CD4-positive, CD25-positive, alpha-beta regulatory T cell (primary cell): ENCODE measurements around the gene KIAA1217. TPM values are rescaled to one million over a fixed set of nuclear protein-coding genes. Genes with fewer than 3 reads are reported as not detected.

Source experiments
- ATAC-seq, 2 donors: fragments of 150-1000 bp; cut with Tn5 transposase; one replicate each; pipeline ENCODE4 v1.10.0; 2021; ENCODE audit warnings: low read depth in 2 of 2, moderate number of reproducible peaks in 2 of 2, moderate library complexity in 1 of 2
- DNase-seq, 3 donors: peaks; one replicate each; pipeline versions ENCODE4 v3.0.0 to v3.0.0-alpha.2; 2012 to 2022; ENCODE audit warnings: mixed read lengths in 1 of 3
- H3K27ac ChIP-seq: one replicate; pipeline ENCODE4 v1.7.0; 2013; ENCODE audit warnings: mild to moderate bottlenecking, low read length; ENCODE audit not compliant: insufficient read depth, poor library complexity, severe bottlenecking
- H3K27me3 ChIP-seq: one replicate; pipeline ENCODE4 v1.7.0; 2013; ENCODE audit warnings: low read length; ENCODE audit not compliant: control insufficient read depth, insufficient read depth
- H3K36me3 ChIP-seq: one replicate; pipeline ENCODE4 v1.7.0; 2013; ENCODE audit warnings: mild to moderate bottlenecking, low read length, moderate library complexity; ENCODE audit not compliant: control insufficient read depth, insufficient read depth
- H3K4me1 ChIP-seq: 2 replicates; pipeline ENCODE4 v1.7.0; 2013; ENCODE audit warnings: mild to moderate bottlenecking, low read length; ENCODE audit not compliant: insufficient read depth, control insufficient read depth, poor library complexity, severe bottlenecking
- H3K4me3 ChIP-seq: one replicate; pipeline ENCODE4 v1.7.0; 2013; ENCODE audit warnings: low read depth, mild to moderate bottlenecking, low read length, moderate library complexity
- H3K9me3 ChIP-seq, 2 experiments: 1 replicate in 1 of 2; 2 replicates in 1 of 2; pipeline ENCODE4 v1.7.0; 2013; ENCODE audit warnings: low read length in 2 of 2, mild to moderate bottlenecking in 1 of 2, moderate library complexity in 1 of 2; ENCODE audit not compliant: control insufficient read depth in 2 of 2
- H3K27ac Mint-ChIP-seq, 3 donors: one replicate each; pipeline ENCODE4 v1.8.0; 2020 to 2022; ENCODE audit warnings: mild to moderate bottlenecking in 3 of 3, mixed read lengths in 3 of 3, moderate library complexity in 2 of 3
- H3K27me3 Mint-ChIP-seq: one replicate; pipeline ENCODE4 v1.8.0; 2022; ENCODE audit warnings: mild to moderate bottlenecking, mixed read lengths
- H3K36me3 Mint-ChIP-seq: one replicate; pipeline ENCODE4 v1.8.0; 2020; ENCODE audit warnings: mixed read lengths
- H3K4me1 Mint-ChIP-seq, 4 donors: one replicate each; pipeline ENCODE4 v1.8.0; 2020 to 2022; ENCODE audit warnings: mixed read lengths in 4 of 4, mild to moderate bottlenecking in 1 of 4
- H3K4me3 Mint-ChIP-seq, 4 donors: one replicate each; pipeline ENCODE4 v1.8.0; 2020 to 2022; ENCODE audit warnings: mild to moderate bottlenecking in 4 of 4, mixed read lengths in 4 of 4, moderate library complexity in 3 of 4
- H3K9me3 Mint-ChIP-seq, 7 donors: one replicate each; pipeline ENCODE4 v1.8.0; 2020 to 2022; ENCODE audit warnings: mixed read lengths in 7 of 7, mild to moderate bottlenecking in 3 of 7, moderate library complexity in 2 of 7
- polyA plus RNA-seq, 4 donors: library from polyadenylated mRNA; unstranded; fragments of 300-500 nt; fragmentation: Illumina TruSeq; gene quantifications; one replicate each; pipeline ENCODE4 v1.2.3, GENCODE V29; 2021
- total RNA-seq: library from RNA; stranded (reverse); gene quantifications from one replicate; pipeline ENCODE4 v1.2.3, GENCODE V29; 2022

Gene KIAA1217
- total and polyA plus RNA-seq, 5 donors from 2014 or later: 0.10 TPM; not detected in 4

GRCh38 chr10:24462889-24463552 is 254.1 kb downstream of the KIAA1217 start:
- peaks cover 0 to 3% (median 0%) of the 10 kb centered on the region in 7 donors for H3K9me3 Mint-ChIP-seq
- no peaks in the 10 kb centered on the region for H3K36me3 ChIP-seq
- H3K4me1 Mint-ChIP-seq: peaks cover 0 to 11% (median 2%) of the 10 kb centered on the region in 4 donors
- ATAC-seq (no peak), DNase-seq (no peak)
- no peaks in the 10 kb centered on the region for H3K36me3 Mint-ChIP-seq
- H3K27ac Mint-ChIP-seq: no peak overlapping the region
- H3K27ac ChIP-seq: no peak overlapping the region
- H3K27me3 ChIP-seq: no peaks in the 10 kb centered on the region
- H3K9me3 ChIP-seq: no peaks in the 10 kb centered on the region
- H3K4me1 ChIP-seq: no peaks in the 10 kb centered on the region
- H3K27me3 Mint-ChIP-seq: peaks cover 4% of the 10 kb centered on the region
- H3K4me3 Mint-ChIP-seq: no peak overlapping the region
- no peak overlapping the region for H3K4me3 ChIP-seq

DNA sequence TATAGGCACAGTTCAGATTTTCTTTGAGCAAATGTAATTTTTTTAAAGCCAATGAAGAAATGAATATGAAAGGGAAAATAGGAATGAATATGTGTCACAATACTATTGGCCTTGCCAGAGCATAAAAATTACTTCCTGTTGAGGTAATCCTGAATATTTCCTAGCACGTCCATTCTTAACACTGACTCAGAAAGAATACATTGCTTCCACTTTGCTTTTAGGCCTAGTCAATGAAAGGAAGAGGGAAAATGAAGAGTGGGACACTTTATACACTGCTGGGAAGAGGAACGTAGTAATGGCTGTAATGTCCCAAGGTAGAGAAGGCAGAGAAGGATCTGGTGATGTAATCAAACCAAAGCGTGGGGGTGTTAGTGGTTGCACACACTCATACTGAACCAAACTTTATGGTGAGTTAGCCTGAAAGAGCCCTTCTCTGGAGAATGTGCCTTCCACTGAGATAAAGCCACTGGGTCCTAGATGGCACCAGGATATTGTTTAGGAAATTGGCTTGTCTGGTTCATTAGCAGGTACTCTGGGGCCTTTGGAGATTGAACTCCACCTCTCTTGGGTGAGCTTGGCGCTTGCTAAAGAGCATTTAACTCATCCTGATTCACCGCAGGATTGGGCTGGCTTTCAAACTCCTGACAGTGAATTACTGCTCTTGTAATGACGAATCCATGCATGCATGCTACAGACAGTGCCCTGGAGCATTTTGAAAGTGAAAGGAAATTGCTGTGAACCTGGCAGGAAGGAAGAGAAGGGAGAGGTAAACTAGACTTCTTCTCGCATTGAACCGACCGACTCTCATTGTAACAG is 254.9 kb downstream of the KIAA1217 start:
- H3K27me3 ChIP-seq: no peaks in the 10 kb centered on the region
- Mint-ChIP-seq H3K4me3 (peak overlapping the region in 1 of 4 donors; percentile 11), H3K4me1 (peaks cover 0 to 11% (median 2%) of the 10 kb centered on the region in 4 donors), H3K27ac (peak overlapping the region in 1 of 3 donors; percentile 22), H3K36me3 (no peaks in the 10 kb centered on the region), H3K27me3 (peaks cover 4% of the 10 kb centered on the region), H3K9me3 (peaks cover 0 to 3% (median 0%) of the 10 kb centered on the region in 7 donors)
- no peak overlapping the region for H3K27ac ChIP-seq
- peak overlapping the region; percentile 37 for H3K4me3 ChIP-seq
- ATAC-seq (no peak), DNase-seq (peak in 1 of 3 donors; percentile 41)
- H3K4me1 ChIP-seq: no peaks in the 10 kb centered on the region
- no peaks in the 10 kb centered on the region for H3K36me3 ChIP-seq
- no peaks in the 10 kb centered on the region for H3K9me3 ChIP-seq

- Mint-ChIP-seq H3K4me3 (peak overlapping the region in 1 of 4 donors; percentile 40), H3K36me3 (no peaks in the 10 kb centered on the region), H3K27me3 (peaks cover 4% of the 10 kb centered on the region), H3K27ac (no peak overlapping the region), H3K4me1 (peaks cover 0 to 11% (median 2%) of the 10 kb centered on the region in 4 donors), H3K9me3 (peaks cover 0 to 3% (median 0%) of the 10 kb centered on the region in 7 donors)
- H3K4me3 ChIP-seq: no peak overlapping the region
- H3K36me3 ChIP-seq: no peaks in the 10 kb centered on the region
- H3K9me3 ChIP-seq: no peaks in the 10 kb centered on the region
- no peak overlapping the region for H3K27ac ChIP-seq
- no peaks in the 10 kb centered on the region for H3K27me3 ChIP-seq
- ATAC-seq: no peak
- no peak for DNase-seq
- H3K4me1 ChIP-seq: no peaks in the 10 kb centered on the region
These were observed 256.4 kb downstream of the KIAA1217 start for GRCh38 chr10:24465124-24465874.

DNA sequence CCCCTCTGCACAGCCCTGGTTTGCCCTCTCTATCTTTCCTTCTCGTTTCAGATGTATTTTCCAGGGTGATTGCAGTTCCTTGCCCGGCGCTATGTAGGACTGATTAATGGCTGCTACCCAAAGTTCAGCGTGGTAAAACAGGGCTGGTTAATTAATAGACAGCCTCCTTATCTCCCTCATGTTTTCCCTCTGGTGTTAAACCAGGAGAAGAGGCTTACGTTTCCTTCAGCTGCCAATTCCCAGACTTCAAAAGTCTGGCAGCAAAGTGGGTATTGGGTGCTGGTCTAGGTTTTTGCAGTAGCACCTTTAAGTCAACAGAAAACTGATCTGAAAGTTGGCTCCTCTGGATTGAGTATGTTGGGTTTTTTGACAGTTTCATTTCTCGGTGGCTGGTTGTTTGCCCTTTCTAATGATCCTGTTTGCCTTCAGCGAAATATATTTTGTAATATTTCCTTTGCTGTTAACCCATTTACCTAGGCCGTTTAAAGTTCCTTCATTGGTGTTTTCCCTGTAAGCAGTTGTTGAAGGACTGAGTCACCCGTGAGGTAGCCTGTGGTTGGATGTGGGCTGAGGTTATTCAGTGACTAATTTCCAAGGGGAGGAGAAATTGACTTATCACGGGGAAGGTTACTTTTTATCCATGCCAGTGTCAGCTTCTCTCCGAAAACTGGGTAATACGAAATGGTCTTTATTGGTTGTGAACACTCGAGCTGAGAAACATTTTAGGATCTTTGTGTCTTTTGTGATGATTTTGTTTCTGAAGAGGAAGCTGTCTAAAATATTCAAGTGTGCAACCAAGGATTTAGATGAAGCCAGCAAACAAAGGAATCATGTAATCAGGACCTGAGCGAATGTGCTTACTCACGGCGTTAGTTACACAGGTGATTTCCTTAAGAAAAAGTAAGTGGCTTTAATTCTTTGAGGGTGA is 257.2 kb downstream of the KIAA1217 start:
- ATAC-seq (no peak), DNase-seq (peak in 1 of 3 donors; percentile 8)
- no peaks in the 10 kb centered on the region for H3K9me3 ChIP-seq
- no peaks in the 10 kb centered on the region for H3K4me1 ChIP-seq
- H3K36me3 ChIP-seq: no peaks in the 10 kb centered on the region
- peaks cover 4% of the 10 kb centered on the region for H3K27me3 Mint-ChIP-seq
- peaks cover 0 to 3% (median 0%) of the 10 kb centered on the region in 7 donors for H3K9me3 Mint-ChIP-seq
- H3K27ac ChIP-seq: no peak overlapping the region
- peak overlapping the region in 1 of 3 donors; percentile 32 for H3K27ac Mint-ChIP-seq
- H3K4me3 ChIP-seq: no peak overlapping the region
- H3K27me3 ChIP-seq: no peaks in the 10 kb centered on the region
- H3K4me1 Mint-ChIP-seq: peaks cover 0 to 11% (median 2%) of the 10 kb centered on the region in 4 donors
- no peak overlapping the region for H3K4me3 Mint-ChIP-seq
- no peaks in the 10 kb centered on the region for H3K36me3 Mint-ChIP-seq

- DNase-seq: no peak
- no peaks in the 10 kb centered on the region for H3K4me1 ChIP-seq
- peaks cover 0 to 3% (median 0%) of the 10 kb centered on the region in 7 donors for H3K9me3 Mint-ChIP-seq
- H3K36me3 Mint-ChIP-seq: no peaks in the 10 kb centered on the region
- H3K4me3 Mint-ChIP-seq: no peak overlapping the region
- H3K9me3 ChIP-seq: no peaks in the 10 kb centered on the region
- ATAC-seq: no peak
- peaks cover 4% of the 10 kb centered on the region for H3K27me3 Mint-ChIP-seq
- no peaks in the 10 kb centered on the region for H3K36me3 ChIP-seq
- peaks cover 0 to 11% (median 2%) of the 10 kb centered on the region in 4 donors for H3K4me1 Mint-ChIP-seq
- H3K27me3 ChIP-seq: no peaks in the 10 kb centered on the region
- H3K27ac ChIP-seq: no peak overlapping the region
- H3K27ac Mint-ChIP-seq: no peak overlapping the region
- no peak overlapping the region for H3K4me3 ChIP-seq
These were observed 258.2 kb downstream of the KIAA1217 start for GRCh38 chr10:24467136-24467535.

DNA sequence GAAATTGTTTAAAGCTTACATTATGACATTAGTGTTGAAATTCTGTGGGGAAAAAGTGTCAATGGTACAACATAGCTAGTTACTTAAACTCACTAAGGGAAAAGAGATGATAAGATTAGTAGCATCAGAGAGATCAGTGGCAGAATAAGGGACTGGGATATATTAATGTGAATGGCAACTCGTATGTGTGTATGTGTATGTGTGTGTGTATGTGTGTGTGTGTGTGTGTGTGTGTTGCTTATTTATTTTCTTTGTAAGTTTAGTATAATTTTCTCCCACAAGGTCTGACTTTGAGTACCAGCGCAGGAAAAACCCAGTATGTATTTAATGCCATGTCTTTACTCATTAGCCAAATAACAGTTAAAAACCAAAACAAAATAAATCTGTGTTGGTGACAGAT is 258.7 kb downstream of the KIAA1217 start:
- H3K27me3 ChIP-seq: no peaks in the 10 kb centered on the region
- Mint-ChIP-seq H3K36me3 (no peaks in the 10 kb centered on the region), H3K4me1 (peaks cover 0 to 11% (median 2%) of the 10 kb centered on the region in 4 donors), H3K4me3 (no peak overlapping the region), H3K9me3 (peaks cover 0 to 2% (median 0%) of the 10 kb centered on the region in 7 donors), H3K27ac (no peak overlapping the region), H3K27me3 (peaks cover 4% of the 10 kb centered on the region)
- ATAC-seq (no peak), DNase-seq (no peak)
- H3K36me3 ChIP-seq: no peaks in the 10 kb centered on the region
- no peaks in the 10 kb centered on the region for H3K9me3 ChIP-seq
- no peak overlapping the region for H3K27ac ChIP-seq
- H3K4me1 ChIP-seq: no peaks in the 10 kb centered on the region
- no peak overlapping the region for H3K4me3 ChIP-seq
